Measurements from ENCODE around the gene LRRC4B.

The LRRC4B gene

GRCh38 chr19:50501568-50502475 lies 66.4 kb downstream of the LRRC4B start:
- DNase-seq: no peak

DNA sequence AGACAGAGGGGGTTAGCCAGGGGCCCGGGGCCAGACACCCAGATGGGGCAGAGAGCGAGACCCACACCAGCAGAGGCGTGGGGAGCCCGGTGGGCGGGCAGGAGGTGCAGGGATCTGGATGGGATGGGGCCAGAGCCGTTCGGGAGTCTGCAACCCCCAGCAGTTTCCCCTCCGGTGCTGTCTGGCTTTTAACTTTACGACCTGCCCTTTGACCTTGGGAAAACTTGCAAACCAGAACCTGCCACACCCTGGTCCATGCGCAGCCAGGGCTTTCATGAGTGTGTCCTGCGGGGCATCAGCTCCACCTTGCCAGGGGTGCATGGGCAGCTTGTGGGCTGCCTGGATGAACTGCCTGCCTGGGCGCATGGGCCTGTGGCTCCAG lies 67.1 kb downstream of the LRRC4B start:
- DNase-seq: no peak

DNA sequence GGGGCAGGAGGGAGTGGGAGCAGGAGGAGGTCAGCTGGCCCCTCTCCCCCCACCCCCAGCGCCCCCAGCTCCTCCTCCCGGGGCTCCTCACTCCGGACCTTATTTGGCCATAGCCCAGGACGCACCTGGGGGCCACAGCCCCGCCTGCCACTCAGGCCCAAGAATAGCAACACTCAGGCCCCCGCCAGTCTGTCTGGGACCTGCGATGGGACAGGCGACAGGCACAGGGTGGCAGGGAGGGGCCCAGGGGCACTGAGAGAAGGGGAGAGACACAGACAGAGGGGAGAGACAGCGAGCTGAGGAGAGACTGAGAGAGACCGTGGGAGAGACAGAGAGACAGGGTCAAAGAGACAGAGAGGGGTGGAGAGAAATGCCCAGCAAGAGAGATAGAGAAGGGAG lies 67.5 kb downstream of the LRRC4B start:
- DNase-seq: no peak

- DNase-seq: no peak
These were observed 68.0 kb downstream of the LRRC4B start for GRCh38 chr19:50500060-50500752.

GRCh38 chr19:50498219-50499056 lies 69.8 kb downstream of the LRRC4B start:
- DNase-seq: no peak

GRCh38 chr19:50497022-50497405 lies 71.2 kb downstream of the LRRC4B start:
- no peak for DNase-seq

DNA sequence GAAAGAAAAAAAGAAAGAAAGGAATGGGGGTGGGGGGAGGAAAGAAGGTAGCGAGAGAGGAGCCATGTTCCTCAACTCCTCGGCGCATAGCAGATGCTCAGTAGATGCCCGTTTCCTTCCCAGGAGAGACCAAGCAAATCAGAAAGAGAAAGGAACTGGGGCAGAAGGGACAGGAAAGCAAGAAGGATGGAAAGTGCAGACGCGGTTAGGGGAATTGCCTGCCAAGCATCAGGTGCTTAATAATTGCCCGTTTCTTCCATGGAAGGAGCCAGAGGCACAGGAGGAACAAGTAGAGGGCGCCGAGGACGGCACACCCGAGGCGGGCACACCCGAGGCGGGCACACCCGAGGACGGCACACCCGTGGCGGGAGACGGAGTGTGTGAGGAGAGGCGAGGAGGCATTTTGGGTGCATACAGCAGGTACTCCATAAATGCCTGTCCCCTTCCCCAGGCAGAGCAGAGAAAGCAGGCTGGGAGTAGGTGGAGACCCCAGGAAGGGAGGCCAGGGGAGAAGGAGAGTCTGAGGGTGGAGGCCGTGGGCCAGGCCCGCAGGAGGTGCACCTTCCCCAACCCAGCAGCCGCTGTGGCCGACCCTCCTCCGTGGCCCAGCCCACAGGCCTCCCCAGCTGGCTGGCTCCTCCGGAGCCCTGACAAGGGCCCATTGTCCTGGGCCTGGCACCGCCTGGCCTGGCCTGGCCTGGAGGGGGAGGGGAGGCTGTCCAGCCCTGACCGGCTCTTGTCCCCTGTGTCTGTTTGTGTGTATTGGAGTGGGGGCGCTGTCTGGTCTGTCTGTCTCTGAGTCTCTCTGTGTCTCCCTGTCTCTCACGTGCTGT lies 71.8 kb downstream of the LRRC4B start:
- DNase-seq: no peak

GRCh38 chr19:50495020-50495531 lies 73.2 kb downstream of the LRRC4B start:
- no peak for DNase-seq

DNA sequence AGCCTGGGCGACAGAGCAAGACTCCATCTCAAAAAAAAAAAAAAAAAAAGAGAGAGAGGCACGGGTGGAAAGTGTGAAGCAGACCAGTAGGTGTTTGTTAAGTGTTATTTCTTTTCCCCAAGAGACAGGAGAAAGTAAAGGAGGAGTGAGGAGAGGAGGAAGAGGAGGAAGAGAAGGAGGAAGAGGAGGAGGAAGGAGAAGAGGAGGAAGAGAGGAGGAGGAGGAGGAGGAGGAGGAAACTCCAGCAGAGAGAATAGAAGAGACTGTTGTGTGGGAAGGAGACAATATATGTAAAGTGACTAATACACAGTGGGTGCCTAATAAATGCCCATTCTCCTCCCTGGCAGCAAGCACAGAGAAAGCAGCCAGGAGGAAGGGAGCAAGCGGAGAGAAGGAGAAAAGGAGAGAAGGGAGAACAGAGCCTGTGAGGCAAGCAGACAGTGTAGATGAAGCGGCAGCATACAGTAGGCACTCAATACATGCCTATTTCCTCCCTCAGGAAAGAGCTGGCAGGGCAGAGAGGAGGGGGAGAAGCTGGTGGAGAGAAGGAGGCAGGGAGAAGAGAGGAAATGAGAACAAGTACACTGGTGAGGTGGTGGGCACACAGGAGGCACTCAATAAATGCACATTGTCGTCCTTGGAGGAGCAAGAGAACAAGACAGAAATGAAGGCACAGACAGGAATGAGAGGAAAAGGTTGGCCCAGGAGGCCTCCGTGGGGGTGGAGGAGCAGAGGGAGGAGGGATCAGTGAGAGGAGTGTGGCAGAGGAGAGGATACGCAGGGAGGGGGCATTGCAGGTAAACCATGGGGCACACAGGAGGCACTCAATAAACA lies 73.8 kb downstream of the LRRC4B start:
- DNase-seq: no peak

- no peak for DNase-seq
These were observed 75.1 kb downstream of the LRRC4B start for GRCh38 chr19:50493171-50493570.

GRCh38 chr19:50492303-50493052 lies 75.8 kb downstream of the LRRC4B start:
- DNase-seq: peak in 2 of 3 donors; percentile 30 to 37

GRCh38 chr19:50490991-50491472 lies 77.2 kb downstream of the LRRC4B start:
- DNase-seq: no peak

DNA sequence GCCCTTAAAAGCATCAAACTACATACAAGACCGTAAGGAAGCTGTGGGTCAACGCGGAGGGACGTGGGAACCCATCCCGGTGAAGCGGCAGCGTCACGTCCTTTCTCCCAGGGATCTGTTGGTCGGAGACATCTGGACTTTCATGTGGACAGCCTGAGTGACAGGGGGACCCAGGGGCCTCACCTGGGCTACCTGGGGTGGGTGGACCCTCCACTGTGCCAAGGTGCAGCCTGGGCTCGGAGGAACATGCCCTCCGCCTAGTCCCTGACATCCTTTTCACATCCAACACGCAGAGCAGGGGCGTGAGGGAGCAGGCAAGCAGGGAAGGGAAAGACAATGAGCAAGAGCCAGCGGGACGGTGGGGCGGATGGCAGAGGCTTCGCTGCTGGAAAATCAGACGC lies 77.8 kb downstream of the LRRC4B start:
- DNase-seq: no peak

- peak in 1 of 3 donors; percentile 43 for DNase-seq
These were observed 78.7 kb downstream of the LRRC4B start for GRCh38 chr19:50489461-50490011.

GRCh38 chr19:50488389-50489194 lies 79.6 kb downstream of the LRRC4B start:
- peak in 1 of 3 donors; percentile 28 for DNase-seq

- peak; percentile 44 to 69 (median 45) for DNase-seq
These were observed 81.3 kb downstream of the LRRC4B start for GRCh38 chr19:50486823-50487515.

DNA sequence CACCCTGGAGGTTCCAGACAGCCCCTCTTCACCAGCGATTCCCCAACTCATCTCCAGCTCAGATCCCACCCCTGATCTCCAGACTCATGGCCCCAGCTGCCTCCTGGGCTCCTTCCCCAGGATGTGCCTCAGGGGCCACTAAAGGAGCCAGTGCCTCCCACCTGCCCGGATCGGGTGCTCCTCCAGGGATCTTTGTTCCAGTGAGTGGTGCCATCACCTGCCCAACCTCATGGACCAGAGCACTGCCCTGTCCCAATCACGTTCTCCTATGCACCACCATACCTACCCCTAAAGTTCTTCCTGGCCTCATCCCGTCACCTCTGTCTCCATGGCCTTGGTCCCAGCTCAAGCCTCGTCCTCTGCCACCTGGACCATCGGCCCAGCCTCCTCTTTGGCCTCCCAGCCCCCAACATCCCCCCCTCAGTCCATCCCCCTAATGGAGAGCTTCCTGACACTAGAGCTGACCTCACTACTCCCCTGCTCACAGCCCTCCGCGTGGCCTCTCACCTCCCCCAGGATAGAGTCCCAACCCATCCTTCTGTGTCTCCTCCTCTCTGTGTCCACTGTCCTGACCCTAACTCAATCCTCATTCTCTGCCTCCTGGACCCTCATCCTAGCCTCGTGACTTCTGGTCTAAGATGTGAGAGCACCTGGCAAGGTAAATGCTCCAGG lies 82.8 kb downstream of the LRRC4B start:
- no peak for DNase-seq

GRCh38 chr19:50482916-50483315 lies 85.3 kb downstream of the LRRC4B start:
- DNase-seq: no peak
